HUES64 (cell line): ENCODE measurements around the gene RNF182.
"Not testable (repeated sequence)": the region's sequence is repeated elsewhere in the genome, so short reads cannot be mapped to it uniquely, and the experiment has no call there.

ENCODE experiments used
- H3K27ac ChIP-seq: 2 replicates; pipeline ENCODE4 v1.7.0; 2013; ENCODE audit warnings: low read depth, low read length, inconsistent platforms
- H3K27me3 ChIP-seq: 2 replicates; pipeline ENCODE4 v1.6.1; 2013; ENCODE audit warnings: mild to moderate bottlenecking, low read length; ENCODE audit not compliant: insufficient read depth
- H3K36me3 ChIP-seq: 2 replicates; pipeline ENCODE4 v1.6.1; 2013; ENCODE audit warnings: mild to moderate bottlenecking, low read length; ENCODE audit not compliant: insufficient read depth
- H3K4me1 ChIP-seq: 2 replicates; pipeline ENCODE4 v1.6.1; 2013; ENCODE audit warnings: mild to moderate bottlenecking, low read length, moderate library complexity; ENCODE audit not compliant: insufficient read depth
- H3K4me3 ChIP-seq: 2 replicates; pipeline ENCODE4 v1.5.1; 2013; ENCODE audit warnings: mild to moderate bottlenecking, low read length, moderate library complexity
- H3K9ac ChIP-seq: 2 replicates; pipeline ENCODE4 v1.6.1; 2013; ENCODE audit warnings: mild to moderate bottlenecking, low read depth, low read length
- H3K9me3 ChIP-seq: 2 replicates; pipeline ENCODE4 v1.6.1; 2013; ENCODE audit warnings: low read depth, low read length; ENCODE audit not compliant: insufficient read depth
- WGBS: fragments of 150-250, 120-280 bp; methylation state at CpG from one replicate; pipeline ENCODE4 v1.1.7; 2013; ENCODE audit warnings: missing lambda C conversion rate; 5-methylcytosine and 5-hydroxymethylcytosine counted together

RNF182 gene

GRCh38 chr6:13934721-13935120, 10.0 kb downstream of the RNF182 start:
- WGBS: 96% methylated on average over 2 of the region's 2 CpGs
- H3K27ac ChIP-seq: no peak overlapping the region

GRCh38 chr6:13935190-13935880, 10.6 kb downstream of the RNF182 start:
- H3K27me3 ChIP-seq: no peaks in the 10 kb centered on the region

More at GRCh38 chr6:13934721-13935120, 10.0 kb downstream of the RNF182 start:
- no peak overlapping the region for H3K4me3 ChIP-seq
- no peaks in the 10 kb centered on the region; the same call in 1 of the 2 replicates for H3K4me1 ChIP-seq
- no peaks in the 10 kb centered on the region for H3K27me3 ChIP-seq
- H3K9ac ChIP-seq: no peak overlapping the region
- H3K36me3 ChIP-seq: no peaks in the 10 kb centered on the region
- no peaks in the 10 kb centered on the region for H3K9me3 ChIP-seq

GRCh38 chr6:13935881-13936261, 11.1 kb downstream of the RNF182 start:
- H3K27ac ChIP-seq, H3K9ac ChIP-seq, H3K27me3 ChIP-seq, H3K9me3 ChIP-seq, H3K4me1 ChIP-seq, H3K36me3 ChIP-seq, H3K4me3 ChIP-seq: not testable (repeated sequence)
- WGBS: 94% methylated on average over 3 of the region's 3 CpGs

More at GRCh38 chr6:13935190-13935880, 10.6 kb downstream of the RNF182 start:
- WGBS: 100% methylated on average over 3 of the region's 3 CpGs
- H3K27ac ChIP-seq: no peak overlapping the region
- H3K36me3 ChIP-seq: no peaks in the 10 kb centered on the region
- H3K9ac ChIP-seq: no peak overlapping the region
- H3K4me3 ChIP-seq: no peak overlapping the region
- no peaks in the 10 kb centered on the region for H3K9me3 ChIP-seq
- H3K4me1 ChIP-seq: no peaks in the 10 kb centered on the region; the same call in 1 of the 2 replicates

- Histone ChIP-seq H3K36me3 (no peaks in the 10 kb centered on the region), H3K9ac (no peak overlapping the region), H3K4me3 (no peak overlapping the region), H3K4me1 (0 out of 2 replicates have a peak, but pooled peaks cover 4% of the 10 kb centered on the region), H3K27ac (no peak overlapping the region), H3K9me3 (peaks cover 27% of the 10 kb centered on the region), H3K27me3 (no peaks in the 10 kb centered on the region)
These were observed 17.1 kb downstream of the RNF182 start for GRCh38 chr6:13941902-13942301.

GRCh38 chr6:13943943-13944342, 19.2 kb downstream of the RNF182 start:
- H3K36me3 ChIP-seq: no peaks in the 10 kb centered on the region
- no peak overlapping the region for H3K4me3 ChIP-seq
- no peaks in the 10 kb centered on the region for H3K27me3 ChIP-seq
- H3K27ac ChIP-seq: no peak overlapping the region
- peaks cover 47% of the 10 kb centered on the region for H3K9me3 ChIP-seq
- 0 out of 2 replicates have a peak, but pooled peaks cover 4% of the 10 kb centered on the region for H3K4me1 ChIP-seq
- H3K9ac ChIP-seq: no peak overlapping the region

- Histone ChIP-seq H3K9me3 (peaks cover 65% of the 10 kb centered on the region), H3K9ac (no peak overlapping the region), H3K27ac (no peak overlapping the region)
These were observed 21.8 kb downstream of the RNF182 start for GRCh38 chr6:13946506-13946905.

GRCh38 chr6:13947611-13948178, 22.9 kb downstream of the RNF182 start:
- H3K4me1 ChIP-seq: peaks cover 5% of the 10 kb centered on the region; the same call in 1 of the 2 replicates
- peaks cover 54% of the 10 kb centered on the region for H3K9me3 ChIP-seq
- H3K36me3 ChIP-seq: no peaks in the 10 kb centered on the region
- no peak overlapping the region for H3K4me3 ChIP-seq
- H3K9ac ChIP-seq: no peak overlapping the region
- H3K27me3 ChIP-seq: no peaks in the 10 kb centered on the region
- no peak overlapping the region for H3K27ac ChIP-seq

More at GRCh38 chr6:13946506-13946905, 21.8 kb downstream of the RNF182 start:
- Histone ChIP-seq H3K4me3 (no peak overlapping the region), H3K36me3 (no peaks in the 10 kb centered on the region), H3K27me3 (no peaks in the 10 kb centered on the region), H3K4me1 (0 out of 2 replicates have a peak, but pooled peaks cover 4% of the 10 kb centered on the region)

- peaks cover 41% of the 10 kb centered on the region for H3K9me3 ChIP-seq
- no peak overlapping the region for H3K9ac ChIP-seq
- peaks cover 18% of the 10 kb centered on the region; the same call in 1 of the 2 replicates for H3K4me1 ChIP-seq
- no peaks in the 10 kb centered on the region for H3K36me3 ChIP-seq
- H3K27me3 ChIP-seq: no peaks in the 10 kb centered on the region
- WGBS: 84% methylated on average over 7 of the region's 7 CpGs
- no peak overlapping the region for H3K4me3 ChIP-seq
- H3K27ac ChIP-seq: no peak overlapping the region
These were observed 27.3 kb downstream of the RNF182 start for GRCh38 chr6:13952101-13952500.

GRCh38 chr6:13953061-13953705, 28.4 kb downstream of the RNF182 start:
- 93% methylated on average over 2 of the region's 2 CpGs for WGBS
- no peaks in the 10 kb centered on the region for H3K36me3 ChIP-seq
- H3K4me3 ChIP-seq: no peak overlapping the region
- peaks cover 31% of the 10 kb centered on the region for H3K9me3 ChIP-seq
- no peak overlapping the region for H3K9ac ChIP-seq
- peaks cover 18% of the 10 kb centered on the region; the same call in 1 of the 2 replicates for H3K4me1 ChIP-seq
- no peak overlapping the region for H3K27ac ChIP-seq
- H3K27me3 ChIP-seq: no peaks in the 10 kb centered on the region

- peaks cover 18% of the 10 kb centered on the region; the same call in 1 of the 2 replicates for H3K9me3 ChIP-seq
- no peak overlapping the region for H3K27ac ChIP-seq
- no peaks in the 10 kb centered on the region for H3K4me1 ChIP-seq
- no peaks in the 10 kb centered on the region for H3K36me3 ChIP-seq
- H3K9ac ChIP-seq: no peak overlapping the region
- no peak overlapping the region for H3K4me3 ChIP-seq
- H3K27me3 ChIP-seq: no peaks in the 10 kb centered on the region
- WGBS: 100% methylated on average over 3 of the region's 4 CpGs
These were observed 40.9 kb downstream of the RNF182 start for GRCh38 chr6:13965582-13966127.

GRCh38 chr6:13971303-13971702, 46.6 kb downstream of the RNF182 start:
- no peaks in the 10 kb centered on the region for H3K4me1 ChIP-seq
- H3K9ac ChIP-seq: no peak overlapping the region
- no peak overlapping the region for H3K4me3 ChIP-seq
- H3K36me3 ChIP-seq: peaks cover 4% of the 10 kb centered on the region; the same call in 1 of the 2 replicates
- 96% methylated on average over 2 of the region's 3 CpGs for WGBS
- no peak overlapping the region for H3K27ac ChIP-seq
- H3K9me3 ChIP-seq: peaks cover 41% of the 10 kb centered on the region
- no peaks in the 10 kb centered on the region for H3K27me3 ChIP-seq
